Caki2 (cell line): ENCODE data around the gene STRA6. TPM values are rescaled to one million over a fixed set of nuclear protein-coding genes. Genes with fewer than 3 reads are reported as not detected.

Experiments
- DNase-seq: peaks from one replicate; pipeline ENCODE4 v3.0.0-alpha.2; 2015; ENCODE audit warnings: low read depth
- in situ Hi-C: cut with HindIII; loops from 2 replicates; pipeline ENCODE4 v1.10.0; 2016; ENCODE audit warnings: low sequenced_read_pairs, low pct_unique_long_range_greater_than_20kb, mixed read lengths
- total RNA-seq: library from RNA; depleted of rRNA; stranded (reverse); fragments of >200 nt; shearing (Covaris generic); gene quantifications from 2 replicates; pipeline ENCODE4 v1.2.3, GENCODE V29; 2014; ENCODE audit warnings: low replicate concordance

Gene STRA6
- total RNA-seq, 1 experiment from 2014 or later = 17.7 TPM

DNA sequence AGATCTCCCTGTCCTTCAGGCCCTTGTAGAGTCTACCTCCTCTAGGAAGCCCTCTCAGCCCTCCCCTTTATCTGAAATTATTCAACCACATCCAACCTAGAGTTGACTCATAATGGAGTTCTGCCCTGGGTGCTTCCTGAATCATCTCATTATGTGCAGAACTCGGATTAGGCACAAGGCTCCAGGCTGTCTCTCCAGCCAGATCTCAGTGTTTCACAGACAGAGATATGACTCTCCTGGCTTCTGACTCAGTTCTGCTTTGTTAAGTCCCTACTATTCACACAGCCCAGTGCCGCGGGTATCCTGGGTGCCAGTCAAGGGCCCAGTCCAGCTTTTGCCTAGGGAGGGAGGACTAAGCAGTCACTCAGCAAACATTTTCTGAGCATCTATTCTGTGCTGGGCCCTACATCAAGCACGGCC is 9.3 kb downstream of the STRA6 start:
- DNase-seq = peak; percentile 94
- in situ Hi-C loops = no loop called here

DNA sequence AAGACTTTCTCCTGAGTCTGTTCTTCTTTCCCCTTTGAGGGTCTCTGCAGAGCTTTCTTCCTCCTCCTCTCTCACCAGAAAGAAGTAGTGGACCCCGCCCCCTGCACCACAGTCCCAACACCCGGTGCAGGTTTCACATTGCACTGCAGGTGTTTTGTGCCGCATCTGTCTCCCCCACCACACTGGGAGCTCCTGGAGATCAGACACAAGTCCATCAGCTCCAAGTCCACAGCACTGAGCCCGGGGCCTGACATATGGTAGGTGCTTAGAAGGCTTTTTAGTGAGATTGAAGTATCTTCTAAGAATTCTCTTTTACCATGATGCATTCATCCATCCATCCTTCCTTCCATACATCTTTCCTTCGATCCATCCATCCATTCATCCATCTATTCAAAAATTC is 9.8 kb downstream of the STRA6 start:
- in situ Hi-C loops = no loop called here
- DNase-seq = no peak

DNA sequence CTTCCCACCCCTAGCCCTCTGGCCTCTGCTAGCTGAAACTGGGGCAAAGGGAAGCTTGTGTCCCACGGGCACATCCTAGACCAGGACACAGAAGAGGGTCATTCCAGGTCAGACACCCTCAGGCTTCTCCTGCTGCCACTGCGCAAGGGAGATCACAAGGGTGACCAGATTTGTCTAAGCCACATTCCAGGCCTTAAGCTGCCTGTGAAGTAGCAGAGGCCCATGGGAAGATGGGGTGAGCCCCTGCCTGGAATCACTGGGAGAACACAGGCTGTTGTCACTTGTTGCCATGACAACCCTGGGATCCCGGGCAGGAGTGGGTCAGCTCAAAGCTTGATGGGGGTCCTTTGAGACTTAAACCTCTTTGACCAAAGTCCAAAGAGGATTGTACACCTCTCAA is 10.8 kb downstream of the STRA6 start:
- no peak for DNase-seq
- in situ Hi-C loops = no loop called here

DNA sequence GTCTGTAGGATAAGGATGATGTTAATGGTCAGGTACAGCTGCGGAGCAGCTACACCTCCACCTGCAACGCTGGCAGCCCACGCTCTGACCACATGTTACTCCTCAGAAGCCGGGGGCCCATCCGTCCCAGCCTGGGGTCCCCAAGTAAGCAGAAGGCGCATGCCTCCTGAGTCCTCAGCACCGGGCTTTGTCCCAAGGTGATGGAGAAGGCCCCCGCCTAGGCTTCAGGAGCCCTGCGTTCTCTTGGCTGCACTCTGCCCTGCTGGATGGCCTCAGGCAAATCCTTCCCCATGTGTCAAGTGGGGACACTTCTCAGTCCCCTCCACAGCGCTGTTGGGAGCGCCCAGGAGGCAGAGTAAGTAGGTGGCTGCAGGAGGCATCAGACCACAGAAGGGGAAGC is 14.4 kb downstream of the STRA6 start:
- no peak for DNase-seq
- in situ Hi-C loops = no loop called here

DNA sequence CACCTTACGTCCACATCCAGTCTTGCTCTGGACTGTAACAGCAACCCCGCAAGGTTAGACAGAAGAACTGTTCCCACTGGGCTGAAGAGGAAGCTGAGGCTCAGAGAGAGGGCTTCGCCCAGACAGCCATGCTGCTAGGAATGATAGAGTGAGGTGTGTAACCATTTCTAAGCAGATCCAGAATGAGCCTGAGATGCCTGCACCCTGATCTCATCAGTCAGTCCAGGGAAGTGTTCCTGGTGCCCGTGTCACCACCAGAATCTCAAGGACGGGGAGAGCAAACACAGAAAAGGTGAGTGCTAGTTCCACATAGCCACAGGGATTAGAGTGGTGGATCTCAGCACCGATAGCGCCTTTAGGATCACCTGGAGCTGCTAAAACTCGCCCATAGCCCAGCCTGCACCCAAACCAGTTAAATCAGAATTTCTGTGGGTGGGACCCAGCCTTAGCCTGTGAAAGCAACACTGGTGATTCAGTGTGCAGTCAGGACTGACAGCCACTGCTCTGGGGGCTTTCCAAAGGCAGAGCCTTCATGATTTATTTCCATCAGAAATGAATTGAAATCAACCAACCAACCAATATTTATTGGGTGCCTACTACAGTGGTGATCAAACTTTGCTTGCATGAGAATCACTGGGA is 16.8 kb downstream of the STRA6 start:
- DNase-seq = no peak
- in situ Hi-C loops = no loop called here

DNA sequence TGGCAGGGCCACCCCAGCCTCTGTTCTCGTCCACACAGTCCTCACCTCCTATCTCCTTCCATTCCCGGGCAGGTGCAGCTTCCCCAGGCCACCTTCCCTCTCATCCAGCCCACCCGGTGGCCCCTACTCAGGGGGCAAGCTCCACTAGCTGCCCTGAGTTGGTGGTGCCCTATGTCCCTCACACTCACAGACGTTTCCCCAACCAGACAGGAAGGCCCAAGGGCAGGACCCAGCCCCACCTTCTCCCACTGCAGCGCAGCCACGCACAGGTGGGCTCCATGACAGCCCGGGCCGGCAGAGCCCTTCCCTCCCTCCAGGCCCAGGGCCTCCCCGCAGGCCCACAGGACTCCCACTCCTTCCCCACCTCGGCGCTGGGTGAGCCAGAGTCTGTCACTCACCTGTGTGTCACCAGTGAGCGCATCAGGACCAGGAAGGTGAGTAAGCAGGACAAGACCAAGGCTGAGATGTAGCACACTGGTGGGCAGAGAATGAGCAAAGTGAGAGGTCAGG is 17.9 kb downstream of the STRA6 start:
- in situ Hi-C loops = no loop called here
- no peak for DNase-seq

DNA sequence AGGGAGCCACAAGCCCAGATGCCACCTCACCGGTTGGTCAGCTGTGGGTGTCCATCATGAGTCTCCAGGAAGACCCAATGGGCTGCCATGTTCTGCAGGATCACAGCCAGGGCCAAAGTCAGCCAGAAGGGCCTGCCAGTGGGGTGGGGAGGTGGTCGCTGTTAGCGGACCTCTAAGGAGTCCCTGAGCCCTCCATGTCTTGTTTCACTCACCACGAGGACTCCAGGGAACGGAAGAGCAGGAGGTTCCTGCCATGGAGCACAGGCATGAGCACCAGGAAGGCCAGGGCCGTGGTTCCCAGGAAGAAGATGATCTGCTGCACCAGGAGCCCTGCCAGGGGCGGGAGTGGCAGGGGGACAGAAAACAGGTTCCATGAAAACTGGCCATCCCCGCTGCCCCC is 20.5 kb downstream of the STRA6 start:
- no peak for DNase-seq
- in situ Hi-C loops = no loop called here

DNA sequence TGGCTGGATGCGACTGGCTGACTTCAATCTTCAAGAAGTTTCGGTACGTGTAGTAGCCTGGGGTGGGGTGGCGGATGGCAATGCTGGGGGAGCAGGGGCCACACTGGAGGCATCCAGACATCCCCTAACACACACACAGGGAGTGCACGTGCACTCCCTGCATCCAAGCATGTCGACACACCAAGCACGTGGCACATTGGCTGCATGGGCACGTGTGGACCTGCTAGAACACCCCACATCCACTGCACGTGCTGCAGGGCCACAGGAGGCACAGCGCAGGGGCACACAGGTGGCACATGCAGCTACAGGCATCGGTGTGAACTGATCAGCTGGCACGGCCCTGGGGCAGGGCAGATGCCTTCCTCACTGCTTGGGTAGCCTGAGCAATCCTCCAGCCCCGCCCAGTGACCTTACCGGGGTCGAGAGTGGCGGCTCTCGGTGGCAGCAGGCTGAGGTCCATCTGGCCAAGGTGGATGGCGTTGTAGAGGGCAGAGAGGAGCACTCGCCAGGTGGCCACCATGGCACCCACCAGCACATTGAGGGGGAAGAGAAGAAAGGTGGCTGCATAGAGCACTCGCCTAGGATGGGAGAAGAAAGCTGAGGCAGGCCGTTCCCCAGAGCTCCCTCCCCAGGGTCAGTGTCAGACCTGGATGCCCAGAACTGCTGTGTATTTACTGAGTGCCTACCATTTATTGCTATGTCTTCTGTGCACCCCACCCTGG is 21.5 kb downstream of the STRA6 start:
- no peak for DNase-seq
- in situ Hi-C loops = no loop called here

DNA sequence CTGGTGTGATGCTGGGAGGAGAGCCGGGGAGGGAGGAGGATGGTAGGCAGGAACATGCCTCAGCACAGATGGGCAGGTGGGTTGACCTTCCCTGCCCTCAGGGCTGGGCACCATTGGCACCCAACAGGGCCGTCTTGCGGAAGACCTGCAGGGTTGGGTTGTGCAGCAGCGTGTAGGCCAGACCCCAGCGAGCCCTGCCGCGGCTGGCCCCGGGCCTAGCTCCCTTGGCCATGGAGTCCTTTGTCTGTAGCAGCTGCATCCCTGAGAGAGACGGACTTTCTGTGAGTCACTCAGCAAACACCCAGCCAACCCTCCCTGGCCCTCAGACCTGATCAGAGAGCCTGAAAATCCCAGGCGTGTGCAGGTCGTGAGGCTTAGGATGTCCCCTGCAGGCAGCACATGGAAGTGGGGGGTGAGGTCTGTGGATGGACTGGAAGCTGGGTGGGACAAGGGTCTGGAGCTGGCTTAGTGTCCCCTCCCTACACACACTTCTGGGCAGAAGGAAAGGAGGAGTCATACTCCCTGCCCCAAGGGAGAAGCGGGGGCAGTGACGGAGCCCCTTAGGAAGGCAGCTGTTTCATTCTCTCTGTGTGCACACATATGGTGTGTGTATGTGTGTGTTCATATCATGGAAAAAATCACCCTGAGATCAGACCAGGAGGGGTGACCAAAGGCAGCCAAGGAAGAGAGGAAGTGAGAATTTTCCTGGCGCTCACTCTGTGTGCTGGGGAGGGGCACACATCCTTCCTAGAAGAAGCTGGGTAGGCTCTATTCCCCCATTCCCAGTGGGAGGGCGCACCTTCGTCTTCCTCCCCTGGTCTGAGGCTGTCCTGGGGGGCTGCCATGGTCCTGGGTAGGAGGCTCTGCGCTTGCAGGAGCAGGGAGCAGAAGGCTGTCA is 22.4 kb downstream of the STRA6 start:
- in situ Hi-C loops = no loop called here
- no peak for DNase-seq

DNA sequence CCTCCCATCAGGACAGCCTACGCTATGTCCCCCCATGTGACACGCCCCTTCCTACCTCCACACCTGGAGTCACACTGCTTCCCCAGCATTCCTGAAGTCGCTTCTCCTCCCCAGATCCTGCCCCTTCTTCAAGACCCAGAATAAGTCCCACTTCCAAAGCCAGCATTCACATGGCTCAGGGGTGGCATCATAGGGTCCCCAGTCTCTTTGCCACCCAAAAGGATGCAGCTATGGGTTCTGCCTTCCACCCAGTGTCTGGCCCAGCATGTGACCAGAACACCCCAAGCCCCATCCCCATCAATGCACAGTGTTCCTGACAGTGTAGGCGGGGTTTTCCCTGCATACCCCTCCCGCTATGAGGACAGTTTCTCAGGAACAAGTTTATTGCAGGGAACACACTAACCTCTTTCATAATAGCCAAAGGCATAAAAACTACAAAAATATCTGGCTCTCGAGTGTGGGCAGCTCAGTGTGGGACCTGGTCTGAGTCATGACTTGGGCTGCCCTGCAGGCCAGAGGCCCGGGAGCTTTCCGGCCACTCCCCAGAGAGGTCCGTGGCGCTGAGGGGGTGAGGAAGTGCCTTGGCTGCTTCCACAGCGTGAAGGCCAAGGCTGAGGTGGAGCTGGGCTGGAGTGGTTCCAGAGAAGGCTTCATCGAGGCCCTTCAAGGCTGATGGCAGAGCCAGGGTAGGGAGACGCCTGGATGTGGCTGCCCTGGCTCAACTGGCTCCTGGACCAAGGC is 23.3 kb downstream of the STRA6 start:
- peak; percentile 81 for DNase-seq
- in situ Hi-C loops = no loop called here

DNA sequence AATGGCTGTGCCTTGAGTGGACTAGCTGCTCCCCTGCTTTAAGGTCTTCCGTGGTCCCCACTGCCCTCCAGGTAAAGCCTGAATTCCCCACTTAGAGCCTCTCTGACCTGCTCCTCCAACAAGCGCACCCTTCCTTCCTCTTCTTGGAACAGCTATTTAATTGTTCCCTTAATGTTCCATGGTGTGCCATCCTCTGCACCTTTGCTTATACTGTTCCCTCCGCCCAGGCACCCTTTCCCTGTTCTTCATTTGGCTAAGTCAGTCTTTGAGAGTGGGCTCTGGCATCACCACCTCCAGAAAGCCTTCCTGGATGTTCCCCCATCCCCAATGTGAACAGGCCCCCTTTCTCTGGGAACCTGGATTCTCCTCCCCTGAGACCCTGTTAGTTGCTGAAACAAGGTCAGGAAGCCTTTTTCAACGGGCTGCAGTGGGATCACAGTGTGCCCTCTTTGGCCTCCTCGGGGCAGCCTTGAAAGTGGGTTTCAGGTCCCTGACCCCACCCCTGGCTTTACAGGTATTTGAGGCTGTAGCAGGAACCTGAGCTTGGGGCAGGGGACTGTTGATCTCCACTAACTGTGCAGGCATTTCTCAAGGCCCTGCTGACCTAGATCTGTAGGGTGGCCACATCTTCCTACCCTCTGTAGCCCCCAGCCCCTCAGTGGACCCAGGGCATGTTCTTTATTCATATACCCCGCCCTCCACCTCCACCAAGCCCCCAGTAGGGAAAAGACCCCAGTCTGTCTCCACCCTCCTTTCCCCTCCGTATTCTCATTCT is 24.1 kb downstream of the STRA6 start:
- in situ Hi-C loops = no loop called here
- DNase-seq = no peak

DNA sequence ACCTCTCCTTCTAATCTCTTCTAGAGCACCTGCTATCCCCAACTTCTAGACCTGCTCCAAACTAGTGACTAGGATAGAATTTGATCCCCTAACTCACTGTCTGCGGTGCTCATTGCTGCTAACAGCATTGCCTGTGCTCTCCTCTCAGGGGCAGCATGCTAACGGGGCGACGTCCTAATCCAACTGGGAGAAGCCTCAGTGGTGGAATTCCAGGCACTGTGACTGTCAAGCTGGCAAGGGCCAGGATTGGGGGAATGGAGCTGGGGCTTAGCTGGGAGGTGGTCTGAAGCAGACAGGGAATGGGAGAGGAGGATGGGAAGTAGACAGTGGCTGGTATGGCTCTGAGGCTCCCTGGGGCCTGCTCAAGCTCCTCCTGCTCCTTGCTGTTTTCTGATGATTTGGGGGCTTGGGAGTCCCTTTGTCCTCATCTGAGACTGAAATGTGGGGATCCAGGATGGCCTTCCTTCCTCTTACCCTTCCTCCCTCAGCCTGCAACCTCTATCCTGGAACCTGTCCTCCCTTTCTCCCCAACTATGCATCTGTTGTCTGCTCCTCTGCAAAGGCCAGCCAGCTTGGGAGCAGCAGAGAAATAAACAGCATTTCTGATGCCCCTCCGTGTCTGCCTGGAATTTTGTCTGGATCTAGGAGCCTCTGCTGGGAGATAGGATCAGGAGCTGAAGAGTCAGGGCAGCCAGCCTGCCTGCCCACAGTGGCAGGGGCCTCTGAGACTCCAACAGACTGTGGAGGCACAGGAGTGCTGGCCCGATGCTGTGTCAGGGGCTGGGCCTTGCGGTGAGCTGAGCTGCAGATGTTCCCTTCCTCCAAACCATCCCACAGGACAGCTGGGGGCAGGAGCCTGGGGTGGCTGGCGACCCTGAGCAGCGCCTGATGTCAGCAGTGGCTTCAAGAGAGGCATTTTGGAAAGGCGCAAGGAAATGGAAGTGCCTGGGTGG is 26.0 kb downstream of the STRA6 start:
- no peak for DNase-seq
- in situ Hi-C loops = no loop called here

DNA sequence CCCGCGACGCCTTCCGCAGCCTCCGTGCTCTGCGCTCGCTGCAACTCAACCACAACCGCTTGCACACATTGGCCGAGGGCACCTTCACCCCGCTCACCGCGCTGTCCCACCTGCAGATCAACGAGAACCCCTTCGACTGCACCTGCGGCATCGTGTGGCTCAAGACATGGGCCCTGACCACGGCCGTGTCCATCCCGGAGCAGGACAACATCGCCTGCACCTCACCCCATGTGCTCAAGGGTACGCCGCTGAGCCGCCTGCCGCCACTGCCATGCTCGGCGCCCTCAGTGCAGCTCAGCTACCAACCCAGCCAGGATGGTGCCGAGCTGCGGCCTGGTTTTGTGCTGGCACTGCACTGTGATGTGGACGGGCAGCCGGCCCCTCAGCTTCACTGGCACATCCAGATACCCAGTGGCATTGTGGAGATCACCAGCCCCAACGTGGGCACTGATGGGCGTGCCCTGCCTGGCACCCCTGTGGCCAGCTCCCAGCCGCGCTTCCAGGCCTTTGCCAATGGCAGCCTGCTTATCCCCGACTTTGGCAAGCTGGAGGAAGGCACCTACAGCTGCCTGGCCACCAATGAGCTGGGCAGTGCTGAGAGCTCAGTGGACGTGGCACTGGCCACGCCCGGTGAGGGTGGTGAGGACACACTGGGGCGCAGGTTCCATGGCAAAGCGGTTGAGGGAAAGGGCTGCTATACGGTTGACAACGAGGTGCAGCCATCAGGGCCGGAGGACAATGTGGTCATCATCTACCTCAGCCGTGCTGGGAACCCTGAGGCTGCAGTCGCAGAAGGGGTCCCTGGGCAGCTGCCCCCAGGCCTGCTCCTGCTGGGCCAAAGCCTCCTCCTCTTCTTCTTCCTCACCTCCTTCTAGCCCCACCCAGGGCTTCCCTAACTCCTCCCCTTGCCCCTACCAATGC is 27.1 kb downstream of the STRA6 start:
- in situ Hi-C loops = no loop called here
- DNase-seq = no peak

DNA sequence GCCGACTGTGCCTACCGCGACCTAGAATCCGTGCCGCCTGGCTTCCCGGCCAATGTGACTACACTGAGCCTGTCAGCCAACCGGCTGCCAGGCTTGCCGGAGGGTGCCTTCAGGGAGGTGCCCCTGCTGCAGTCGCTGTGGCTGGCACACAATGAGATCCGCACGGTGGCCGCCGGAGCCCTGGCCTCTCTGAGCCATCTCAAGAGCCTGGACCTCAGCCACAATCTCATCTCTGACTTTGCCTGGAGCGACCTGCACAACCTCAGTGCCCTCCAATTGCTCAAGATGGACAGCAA is 27.7 kb downstream of the STRA6 start:
- in situ Hi-C loops = no loop called here
- DNase-seq = no peak

DNA sequence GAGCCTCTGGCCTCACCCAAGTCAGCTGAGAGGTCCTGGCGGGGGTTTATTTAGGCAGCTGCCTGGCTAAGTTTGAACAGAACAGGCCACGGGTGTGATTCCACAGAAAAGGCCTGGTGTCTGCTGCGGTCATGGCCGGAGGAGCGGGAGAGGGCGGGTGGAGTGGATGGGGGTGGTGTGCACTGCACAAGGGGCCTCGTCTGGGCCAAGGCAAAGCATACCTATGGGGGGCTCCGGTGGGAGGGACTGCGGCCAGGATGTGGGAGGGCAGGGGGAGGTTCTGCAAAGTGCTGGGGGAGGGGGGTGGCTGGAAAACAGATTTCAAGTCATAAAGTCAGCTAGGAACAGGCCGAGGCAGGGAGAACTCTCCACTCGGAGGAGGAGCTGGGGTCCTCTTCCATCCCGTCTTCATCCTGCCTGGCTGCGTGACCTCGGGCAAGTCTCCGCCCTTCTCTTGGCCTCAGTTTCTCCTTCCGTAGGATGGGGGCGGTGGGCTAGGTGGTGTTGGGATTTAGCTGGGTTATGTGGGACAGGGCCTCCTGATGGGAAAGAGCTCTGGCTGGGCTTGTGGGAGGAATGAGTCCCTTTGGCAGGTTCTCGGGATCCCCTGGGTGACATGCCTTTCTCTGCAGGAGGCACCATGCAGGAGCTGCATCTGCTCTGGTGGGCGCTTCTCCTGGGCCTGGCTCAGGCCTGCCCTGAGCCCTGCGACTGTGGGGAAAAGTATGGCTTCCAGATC is 28.2 kb downstream of the STRA6 start:
- DNase-seq = no peak
- in situ Hi-C loops = no loop called here
